Measurements from ENCODE around the gene COL18A1. TPM values are rescaled to one million over a fixed set of nuclear protein-coding genes. Genes with fewer than 3 reads are reported as not detected.
"Not testable (repeated sequence)": the region's sequence is repeated elsewhere in the genome, so short reads cannot be mapped to it uniquely, and the experiment has no call there.

The COL18A1 gene
- total RNA-seq, 1 donor from 2014 or later, result 59.0 TPM

DNA sequence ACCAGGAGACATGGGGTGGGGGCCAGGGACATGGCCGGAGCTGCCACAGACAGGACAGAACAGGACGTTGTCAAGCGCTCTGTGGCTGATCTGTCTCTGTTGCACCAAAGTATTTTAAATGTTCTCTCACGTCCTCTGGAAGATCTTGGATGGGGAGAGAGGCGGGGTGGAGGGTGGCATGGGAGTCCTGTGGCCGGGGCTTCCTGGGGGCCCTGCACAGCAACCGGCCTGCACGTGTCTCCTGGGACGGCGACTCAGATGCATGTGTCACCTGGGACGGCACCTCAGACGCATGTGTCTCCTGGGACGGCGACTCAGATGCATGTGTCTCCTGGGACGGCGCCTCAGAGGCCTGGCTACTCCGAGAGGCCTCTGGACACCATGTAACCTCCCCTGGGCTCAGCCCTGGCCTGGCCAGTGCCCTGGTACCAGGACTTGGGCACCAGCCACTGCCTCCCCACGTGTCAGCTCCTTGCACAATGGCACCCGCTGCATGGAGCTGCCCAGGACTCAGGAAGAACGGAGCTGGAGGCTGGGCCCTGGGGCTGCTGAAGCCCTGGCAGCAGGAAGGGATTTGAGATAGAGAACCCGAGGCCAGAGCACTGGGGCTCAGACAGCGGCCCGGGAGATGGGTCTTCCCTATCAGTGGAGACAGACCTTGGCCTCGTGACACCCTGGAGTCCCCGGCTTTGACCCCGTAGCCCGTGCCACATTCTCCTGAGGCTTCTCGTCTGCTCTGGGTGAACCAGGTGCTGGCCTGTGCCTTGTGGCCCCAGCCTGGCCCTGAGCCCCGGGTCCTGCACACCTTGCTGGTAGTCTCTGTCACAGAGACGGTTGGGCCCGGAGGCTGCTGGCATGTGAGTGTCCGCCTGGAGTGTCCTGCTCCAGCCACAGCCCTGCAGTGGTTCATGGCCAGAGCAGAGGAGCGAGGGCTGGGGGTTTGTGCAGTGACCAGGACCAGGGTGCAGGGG lies 152.0 kb downstream of the COL18A1 start:
- peaks cover 18 to 29% (median 21%) of the 10 kb centered on the region in 3 donors for H3K27me3 ChIP-seq (ENCODE audit: control insufficient read depth in 3 of 3, insufficient read depth in 3 of 3, low read length in 3 of 3)
- H3K36me3 ChIP-seq (ENCODE audit: control insufficient read depth in 3 of 3, insufficient read depth in 3 of 3, low read length in 3 of 3), result no peaks in the 10 kb centered on the region
- H3K9ac ChIP-seq (ENCODE audit: low read depth in 1 of 3, low read length in 3 of 3), result no peak overlapping the region
- H3K9me3 ChIP-seq (ENCODE audit: control insufficient read depth in 3 of 3, low read length in 3 of 3), result no peaks in the 10 kb centered on the region
- peaks cover 6 to 7% (median 6%) of the 10 kb centered on the region in 3 donors for H3K4me1 ChIP-seq (ENCODE audit: control insufficient read depth in 3 of 3, insufficient read depth in 3 of 3, low read length in 3 of 3)
- no peak overlapping the region for H3K27ac ChIP-seq (ENCODE audit: low read depth, low read length)
- no peak overlapping the region for H3K4me3 ChIP-seq (ENCODE audit: low read length in 3 of 3)

DNA sequence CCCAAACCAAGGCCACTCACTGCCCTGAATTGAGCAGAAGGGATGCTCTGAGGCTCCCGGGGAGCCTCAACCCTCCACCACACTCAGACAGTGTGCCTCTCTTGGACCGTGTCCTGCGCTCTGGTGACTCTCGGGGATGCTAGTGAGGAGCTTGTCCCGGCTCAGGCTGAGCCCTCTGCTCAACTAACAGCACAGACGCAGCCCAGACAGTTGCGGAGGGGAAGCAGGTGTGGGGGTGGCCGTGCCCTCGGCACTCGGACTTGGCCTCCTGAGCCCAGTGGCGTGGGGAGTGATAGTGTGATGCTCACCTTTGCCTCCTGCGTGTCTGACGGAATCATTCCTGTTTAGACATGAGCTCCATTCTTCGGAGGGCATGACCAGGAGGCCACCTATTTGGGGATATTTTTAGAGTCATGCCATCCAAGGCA lies 152.7 kb downstream of the COL18A1 start:
- Histone ChIP-seq H3K4me1 (ENCODE audit: control insufficient read depth in 3 of 3, insufficient read depth in 3 of 3, low read length in 3 of 3) (peaks cover 5 to 7% (median 6%) of the 10 kb centered on the region in 3 donors), H3K9me3 (ENCODE audit: control insufficient read depth in 3 of 3, low read length in 3 of 3) (no peaks in the 10 kb centered on the region), H3K4me3 (ENCODE audit: low read length in 3 of 3) (no peak overlapping the region), H3K9ac (ENCODE audit: low read depth in 1 of 3, low read length in 3 of 3) (no peak overlapping the region), H3K36me3 (ENCODE audit: control insufficient read depth in 3 of 3, insufficient read depth in 3 of 3, low read length in 3 of 3) (no peaks in the 10 kb centered on the region), H3K27ac (ENCODE audit: low read depth, low read length) (no peak overlapping the region), H3K27me3 (ENCODE audit: control insufficient read depth in 3 of 3, insufficient read depth in 3 of 3, low read length in 3 of 3) (peaks cover 21 to 27% (median 22%) of the 10 kb centered on the region in 3 donors)

DNA sequence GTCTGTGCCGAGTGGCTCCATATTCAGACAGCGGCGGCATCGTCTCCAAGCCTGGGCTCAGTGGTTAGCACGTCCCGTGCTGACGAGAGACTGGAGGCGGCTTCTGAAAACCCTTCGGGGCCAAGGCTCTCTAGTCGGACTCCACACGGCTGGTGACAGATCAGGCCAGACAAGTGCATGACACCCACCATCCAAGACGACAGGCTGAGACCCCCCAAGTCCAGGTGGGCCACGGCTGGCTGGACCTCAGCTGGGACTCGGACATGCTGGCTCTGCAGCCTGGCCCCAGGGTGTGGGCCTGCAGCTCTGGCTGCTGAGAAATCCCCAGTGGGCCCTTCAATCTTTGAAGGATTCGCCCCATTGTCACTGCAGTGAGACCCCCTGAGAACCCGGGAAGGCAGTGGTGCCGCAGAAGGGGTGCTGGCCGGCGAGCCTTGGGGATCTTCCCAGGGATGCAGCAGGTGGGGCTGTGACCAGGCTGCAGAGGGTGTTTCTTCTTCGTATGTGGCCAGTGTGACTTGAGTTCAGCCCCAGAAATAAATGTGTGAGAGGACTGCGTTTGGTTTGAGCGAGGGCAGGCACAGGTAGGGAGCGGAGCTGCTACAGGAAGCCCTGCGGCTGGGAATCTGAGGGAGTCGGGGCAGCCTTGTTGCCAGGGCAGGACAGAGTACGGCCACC lies 153.2 kb downstream of the COL18A1 start:
- H3K27ac ChIP-seq (ENCODE audit: low read depth, low read length), result no peak overlapping the region
- no peak overlapping the region for H3K4me3 ChIP-seq (ENCODE audit: low read length in 3 of 3)
- H3K4me1 ChIP-seq (ENCODE audit: control insufficient read depth in 3 of 3, insufficient read depth in 3 of 3, low read length in 3 of 3), result peaks cover 5 to 7% (median 6%) of the 10 kb centered on the region in 3 donors
- no peaks in the 10 kb centered on the region for H3K36me3 ChIP-seq (ENCODE audit: control insufficient read depth in 3 of 3, insufficient read depth in 3 of 3, low read length in 3 of 3)
- no peaks in the 10 kb centered on the region for H3K9me3 ChIP-seq (ENCODE audit: control insufficient read depth in 3 of 3, low read length in 3 of 3)
- H3K27me3 ChIP-seq (ENCODE audit: control insufficient read depth in 3 of 3, insufficient read depth in 3 of 3, low read length in 3 of 3), result peaks cover 21 to 26% (median 25%) of the 10 kb centered on the region in 3 donors
- no peak overlapping the region for H3K9ac ChIP-seq (ENCODE audit: low read depth in 1 of 3, low read length in 3 of 3)

DNA sequence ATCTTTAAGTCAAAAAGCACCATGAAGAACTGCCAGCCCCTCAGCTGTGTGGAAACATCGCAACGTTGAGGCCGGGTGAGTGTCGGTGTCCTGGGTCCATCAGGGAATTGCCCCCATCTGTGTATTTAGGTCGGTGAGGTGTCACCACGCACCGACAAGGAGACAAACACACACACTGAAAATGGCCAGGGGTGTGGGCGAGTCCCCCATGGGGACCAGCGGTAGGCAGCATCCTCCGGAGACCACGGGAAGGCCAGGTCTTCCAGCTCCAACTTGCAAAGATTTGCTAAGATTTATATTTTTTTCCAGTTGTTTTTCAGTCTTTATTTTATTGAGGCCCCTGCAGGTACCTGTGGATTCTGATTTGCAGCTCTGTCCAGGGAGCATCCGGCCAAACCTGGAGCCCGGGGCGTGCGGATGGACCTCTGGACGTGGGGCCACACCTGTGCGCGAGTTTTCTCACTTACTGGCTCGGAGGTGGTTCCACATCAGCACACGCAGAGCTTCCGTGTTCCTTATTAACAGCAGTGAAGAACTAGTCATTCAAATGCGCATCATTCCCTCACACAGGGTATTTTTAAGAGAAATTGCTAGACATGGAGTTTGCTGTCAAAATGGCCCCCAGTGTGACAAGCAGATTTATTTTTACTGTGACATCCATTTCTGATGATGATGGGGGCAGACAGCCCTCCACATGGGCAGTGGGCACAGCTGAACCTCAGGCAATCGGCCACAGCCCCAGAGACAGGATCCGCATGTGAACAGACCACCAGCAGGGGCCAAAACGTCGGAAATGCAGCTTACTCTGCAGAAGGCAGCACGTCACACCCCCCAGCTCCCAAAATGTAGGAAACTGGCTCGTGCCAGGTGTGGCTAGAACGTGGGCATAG lies 154.5 kb downstream of the COL18A1 start:
- H3K4me3 ChIP-seq (ENCODE audit: low read length in 3 of 3), result no peak overlapping the region
- H3K4me1 ChIP-seq (ENCODE audit: control insufficient read depth in 3 of 3, insufficient read depth in 3 of 3, low read length in 3 of 3), result peaks cover 4 to 7% (median 5%) of the 10 kb centered on the region in 3 donors
- H3K9me3 ChIP-seq (ENCODE audit: control insufficient read depth in 3 of 3, low read length in 3 of 3), result no peaks in the 10 kb centered on the region
- H3K9ac ChIP-seq (ENCODE audit: low read depth in 1 of 3, low read length in 3 of 3), result no peak overlapping the region
- peaks cover 20 to 26% (median 25%) of the 10 kb centered on the region in 3 donors for H3K27me3 ChIP-seq (ENCODE audit: control insufficient read depth in 3 of 3, insufficient read depth in 3 of 3, low read length in 3 of 3)
- no peaks in the 10 kb centered on the region for H3K36me3 ChIP-seq (ENCODE audit: control insufficient read depth in 3 of 3, insufficient read depth in 3 of 3, low read length in 3 of 3)
- no peak overlapping the region for H3K27ac ChIP-seq (ENCODE audit: low read depth, low read length)

DNA sequence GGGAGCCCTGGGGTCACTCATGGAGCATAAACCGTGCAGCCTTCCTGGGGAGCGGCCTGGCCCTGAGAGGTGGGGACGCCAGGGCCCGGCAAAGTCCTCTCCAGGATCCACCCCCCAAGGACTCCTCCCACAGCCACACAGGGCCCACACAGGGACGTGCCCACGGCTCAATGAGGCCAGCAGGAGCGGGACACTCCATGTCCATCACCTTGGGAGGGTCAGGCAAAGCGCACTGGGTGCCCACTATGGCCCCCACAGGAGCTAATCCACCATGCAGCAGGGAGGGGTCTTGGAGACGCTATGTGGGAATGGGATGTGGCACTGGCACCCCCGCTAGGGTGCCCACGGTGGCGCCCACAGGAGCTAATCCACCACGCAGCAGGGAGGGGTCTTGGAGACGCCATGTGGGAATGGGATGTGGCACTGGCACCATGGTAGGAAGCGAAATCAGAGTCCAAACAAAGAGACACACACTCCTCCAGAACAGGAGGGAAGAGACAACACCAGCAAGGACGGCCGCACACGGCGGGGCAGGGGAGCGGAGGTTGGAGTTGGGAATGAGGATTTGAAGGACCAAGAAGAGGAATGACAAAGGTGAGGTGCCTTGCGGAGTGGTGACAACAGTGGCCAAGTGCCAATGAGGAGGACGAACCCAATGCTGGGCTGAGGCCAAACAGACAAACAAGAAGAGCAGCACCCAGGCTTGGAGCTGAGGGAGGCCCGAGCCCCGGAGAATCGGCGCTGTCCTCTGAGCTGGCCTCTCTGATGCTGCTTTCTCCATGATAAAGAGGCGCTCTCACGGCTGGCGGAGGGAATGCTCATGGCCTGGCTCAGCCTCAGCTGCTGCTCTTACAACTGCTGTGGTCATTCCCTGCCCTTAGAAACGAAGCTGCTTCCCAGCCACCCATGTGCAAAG lies 155.4 kb downstream of the COL18A1 start:
- H3K9me3 ChIP-seq (ENCODE audit: control insufficient read depth in 3 of 3, low read length in 3 of 3), result no peaks in the 10 kb centered on the region
- no peak overlapping the region for H3K9ac ChIP-seq (ENCODE audit: low read depth in 1 of 3, low read length in 3 of 3)
- peaks cover 0 to 5% (median 4%) of the 10 kb centered on the region in 3 donors for H3K4me1 ChIP-seq (ENCODE audit: control insufficient read depth in 3 of 3, insufficient read depth in 3 of 3, low read length in 3 of 3)
- no peaks in the 10 kb centered on the region for H3K36me3 ChIP-seq (ENCODE audit: control insufficient read depth in 3 of 3, insufficient read depth in 3 of 3, low read length in 3 of 3)
- H3K4me3 ChIP-seq (ENCODE audit: low read length in 3 of 3), result no peak overlapping the region
- H3K27me3 ChIP-seq (ENCODE audit: control insufficient read depth in 3 of 3, insufficient read depth in 3 of 3, low read length in 3 of 3), result peaks cover 20 to 26% (median 25%) of the 10 kb centered on the region in 3 donors
- no peak overlapping the region for H3K27ac ChIP-seq (ENCODE audit: low read depth, low read length)

DNA sequence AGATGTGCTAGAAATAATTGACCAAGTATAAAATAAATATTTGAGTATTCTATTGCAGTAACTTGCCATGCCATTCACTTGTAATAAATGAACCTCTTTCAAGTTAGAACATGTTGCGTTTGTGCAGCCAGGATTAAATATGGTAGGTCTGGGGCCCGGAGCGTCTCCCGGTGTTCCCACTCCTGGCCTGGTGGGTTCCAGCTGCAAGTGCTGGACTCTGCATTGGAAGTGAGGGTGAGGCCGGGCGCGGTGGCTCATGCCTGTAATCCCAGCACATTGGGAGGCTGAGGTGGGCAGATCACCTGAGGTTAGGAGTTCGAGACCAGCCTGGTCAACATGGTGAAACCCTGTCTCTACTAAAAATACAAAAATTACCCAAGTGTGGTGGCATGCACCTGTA lies 156.3 kb downstream of the COL18A1 start:
- peaks cover 20 to 27% (median 26%) of the 10 kb centered on the region in 3 donors for H3K27me3 ChIP-seq (ENCODE audit: control insufficient read depth in 3 of 3, insufficient read depth in 3 of 3, low read length in 3 of 3)
- not testable (repeated sequence) for H3K36me3 ChIP-seq (ENCODE audit: control insufficient read depth in 3 of 3, insufficient read depth in 3 of 3, low read length in 3 of 3); H3K9me3 ChIP-seq (ENCODE audit: control insufficient read depth in 3 of 3, low read length in 3 of 3); H3K9ac ChIP-seq (ENCODE audit: low read depth in 1 of 3, low read length in 3 of 3); H3K27ac ChIP-seq (ENCODE audit: low read depth, low read length); H3K4me3 ChIP-seq (ENCODE audit: low read length in 3 of 3); H3K4me1 ChIP-seq (ENCODE audit: control insufficient read depth in 3 of 3, insufficient read depth in 3 of 3, low read length in 3 of 3)

DNA sequence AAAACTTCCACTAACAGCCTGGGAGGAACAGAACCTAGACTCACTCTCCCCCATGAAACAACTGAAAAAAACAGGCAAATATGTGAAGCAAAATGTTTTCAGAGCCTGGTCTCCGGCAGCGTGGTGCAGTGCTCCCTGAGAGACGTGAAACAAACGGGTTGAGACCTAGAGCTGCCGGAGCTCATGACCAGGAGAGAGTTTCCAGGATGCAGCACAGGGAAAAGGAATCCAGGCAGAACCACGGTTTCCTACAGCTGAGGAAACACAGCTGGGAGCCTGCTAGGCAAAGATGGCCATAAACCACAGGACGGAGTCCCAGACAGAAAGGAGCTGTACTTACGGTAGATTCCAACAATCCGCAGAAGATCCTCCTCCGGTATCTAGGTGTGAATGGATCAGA lies 157.4 kb downstream of the COL18A1 start:
- Histone ChIP-seq H3K4me3 (ENCODE audit: low read length in 3 of 3) (no peak overlapping the region), H3K4me1 (ENCODE audit: control insufficient read depth in 3 of 3, insufficient read depth in 3 of 3, low read length in 3 of 3) (no peaks in the 10 kb centered on the region), H3K36me3 (ENCODE audit: control insufficient read depth in 3 of 3, insufficient read depth in 3 of 3, low read length in 3 of 3) (no peaks in the 10 kb centered on the region), H3K9ac (ENCODE audit: low read depth in 1 of 3, low read length in 3 of 3) (no peak overlapping the region), H3K9me3 (ENCODE audit: control insufficient read depth in 3 of 3, low read length in 3 of 3) (no peaks in the 10 kb centered on the region), H3K27ac (ENCODE audit: low read depth, low read length) (no peak overlapping the region), H3K27me3 (ENCODE audit: control insufficient read depth in 3 of 3, insufficient read depth in 3 of 3, low read length in 3 of 3) (peaks cover 20 to 26% (median 25%) of the 10 kb centered on the region in 3 donors)

DNA sequence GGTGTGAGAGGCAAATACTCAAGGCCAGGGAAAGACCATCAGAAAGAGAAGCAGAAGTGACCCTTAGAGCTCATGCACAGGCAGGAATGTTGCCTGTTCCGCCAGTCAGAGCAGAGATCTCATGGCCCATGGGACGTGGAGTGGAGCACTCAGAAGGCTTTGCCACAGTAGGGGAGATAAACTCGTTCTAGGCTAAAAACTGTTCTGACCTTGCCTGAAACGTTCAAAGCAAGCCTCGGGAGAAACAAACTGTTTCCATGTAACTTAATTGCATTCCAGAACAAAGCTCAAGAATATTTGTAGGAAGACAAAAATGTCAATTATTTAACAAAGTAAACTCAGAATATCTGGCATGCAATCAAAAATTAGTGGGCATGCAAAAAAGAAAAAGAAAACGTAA lies 158.0 kb downstream of the COL18A1 start:
- H3K4me3 ChIP-seq (ENCODE audit: low read length in 3 of 3), result no peak overlapping the region
- no peaks in the 10 kb centered on the region for H3K9me3 ChIP-seq (ENCODE audit: control insufficient read depth in 3 of 3, low read length in 3 of 3)
- H3K36me3 ChIP-seq (ENCODE audit: control insufficient read depth in 3 of 3, insufficient read depth in 3 of 3, low read length in 3 of 3), result no peaks in the 10 kb centered on the region
- H3K27me3 ChIP-seq (ENCODE audit: control insufficient read depth in 3 of 3, insufficient read depth in 3 of 3, low read length in 3 of 3), result peaks cover 23 to 28% (median 26%) of the 10 kb centered on the region in 3 donors
- no peaks in the 10 kb centered on the region for H3K4me1 ChIP-seq (ENCODE audit: control insufficient read depth in 3 of 3, insufficient read depth in 3 of 3, low read length in 3 of 3)
- H3K9ac ChIP-seq (ENCODE audit: low read depth in 1 of 3, low read length in 3 of 3), result no peak overlapping the region
- H3K27ac ChIP-seq (ENCODE audit: low read depth, low read length), result no peak overlapping the region
